Gastroesophageal sphincter (tissue), 3 donors: ENCODE data around the gene MAPK6.

Experiments
- EP300 ChIP-seq: sonication (generic); formaldehyde crosslinking; IDR thresholded peaks from one replicate; pipeline ENCODE4 v1.6.1; 2017; ENCODE audit warnings: antibody characterized with exemption, mild to moderate bottlenecking
- POLR2A ChIP-seq, 2 donors: fragments of 450-650 bp; IDR thresholded peaks; one replicate each; pipeline ENCODE4 v1.6.1; 2017; ENCODE audit warnings: antibody characterized with exemption in 2 of 2, mild to moderate bottlenecking in 2 of 2, moderate library complexity in 1 of 2
- POLR2AphosphoS5 ChIP-seq: sonication (generic); formaldehyde crosslinking; IDR thresholded peaks from one replicate; pipeline ENCODE4 v1.6.1; 2017; ENCODE audit warnings: antibody characterized with exemption
- TF ChIP-seq, protein P1 (sequence below), 4 experiments: fragments of 200-600 bp in 2 of 4; fragments of 450-650 bp in 2 of 4; sonication (generic) in 1 of 4; IDR thresholded peaks; one replicate each; pipeline ENCODE4 v1.5.1; 2017 to 2019; ENCODE audit warnings: antibody characterized with exemption in 4 of 4, mild to moderate bottlenecking in 2 of 4, moderate library complexity in 2 of 4

DNA sequence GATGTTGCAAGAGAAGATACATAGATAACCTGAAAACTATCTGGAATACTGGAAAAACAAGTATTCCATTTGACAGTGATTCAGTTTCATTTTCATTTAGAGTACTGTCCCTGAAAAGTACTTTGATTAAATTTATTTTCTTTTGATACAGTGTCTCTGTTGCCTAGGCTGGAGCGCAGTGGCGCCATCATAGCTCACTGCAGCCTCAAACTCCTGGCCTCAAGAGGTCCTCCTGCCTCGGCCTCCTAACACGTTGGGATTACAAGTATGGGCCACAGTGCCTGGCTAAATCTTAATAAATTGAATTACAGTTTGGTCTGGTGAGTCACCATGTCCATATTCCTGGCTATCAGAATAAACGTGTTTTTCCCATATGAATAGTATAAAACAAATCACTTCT lies 45.8 kb upstream of the MAPK6 start:
- TF ChIP-seq, protein P1, sequence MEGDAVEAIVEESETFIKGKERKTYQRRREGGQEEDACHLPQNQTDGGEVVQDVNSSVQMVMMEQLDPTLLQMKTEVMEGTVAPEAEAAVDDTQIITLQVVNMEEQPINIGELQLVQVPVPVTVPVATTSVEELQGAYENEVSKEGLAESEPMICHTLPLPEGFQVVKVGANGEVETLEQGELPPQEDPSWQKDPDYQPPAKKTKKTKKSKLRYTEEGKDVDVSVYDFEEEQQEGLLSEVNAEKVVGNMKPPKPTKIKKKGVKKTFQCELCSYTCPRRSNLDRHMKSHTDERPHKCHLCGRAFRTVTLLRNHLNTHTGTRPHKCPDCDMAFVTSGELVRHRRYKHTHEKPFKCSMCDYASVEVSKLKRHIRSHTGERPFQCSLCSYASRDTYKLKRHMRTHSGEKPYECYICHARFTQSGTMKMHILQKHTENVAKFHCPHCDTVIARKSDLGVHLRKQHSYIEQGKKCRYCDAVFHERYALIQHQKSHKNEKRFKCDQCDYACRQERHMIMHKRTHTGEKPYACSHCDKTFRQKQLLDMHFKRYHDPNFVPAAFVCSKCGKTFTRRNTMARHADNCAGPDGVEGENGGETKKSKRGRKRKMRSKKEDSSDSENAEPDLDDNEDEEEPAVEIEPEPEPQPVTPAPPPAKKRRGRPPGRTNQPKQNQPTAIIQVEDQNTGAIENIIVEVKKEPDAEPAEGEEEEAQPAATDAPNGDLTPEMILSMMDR (IDR thresholded peaks at IDR 0.05), result no peak
- TF ChIP-seq POLR2A (IDR thresholded peaks at IDR 0.05) (no peak), EP300 (no peak), POLR2AphosphoS5 (no peak)
